Endothelial cell of umbilical vein (primary cell): ENCODE results near the gene SF3B4. TPM values are rescaled to one million over a fixed set of nuclear protein-coding genes. Genes with fewer than 3 reads are reported as not detected.

Experiments
- BruUV-seq: library from RNA; stranded (reverse); fragments of 400-500 nt; replicated peaks from 2 replicates; lab custom pipeline; 2021; lab: Mats Ljungman, UMichigan
- CTCF ChIA-PET: fragments of 300-600, 350-600 bp; sonication (Branson Sonifier 250); formaldehyde crosslinking; loops from one replicate; lab custom pipeline; 2021; ENCODE audit warnings: antibody characterized with exemption, inconsistent platforms; lab: Charles Lee
- POLR2A ChIA-PET: fragments of 300-600, 350-600 bp; sonication (Branson Sonifier 250); formaldehyde crosslinking; loops from one replicate; lab custom pipeline; 2021; ENCODE audit warnings: antibody characterized with exemption, inconsistent platforms; lab: Charles Lee
- DNase-seq: peaks from one replicate; pipeline ENCODE4 v3.0.0-alpha.2; 2011; ENCODE audit warnings: low read depth, low spot score
- FAIRE-seq: peaks from 2 replicates; lab custom pipeline; 2011; peaks lifted over from hg19 to GRCh38; lab: Jason Lieb, UNC
- H2AFZ ChIP-seq: 2 replicates; pipeline ENCODE4 v1.6.0; 2012; ENCODE audit warnings: low read depth, low read length, control low read depth, inconsistent platforms
- H3K27ac ChIP-seq: 2 replicates; pipeline ENCODE4 v1.5.1; 2011; ENCODE audit warnings: low read depth, mild to moderate bottlenecking, control low read depth, low read length, moderate library complexity; ENCODE audit not compliant: insufficient read depth
- H3K27me3 ChIP-seq, 2 experiments: 2 replicates each; pipeline versions ENCODE4 v1.6.0 to v1.6.1; 2011; ENCODE audit warnings: low read length in 2 of 2, mixed read lengths in 1 of 2; ENCODE audit not compliant: control insufficient read depth in 2 of 2, insufficient read depth in 2 of 2
- H3K36me3 ChIP-seq, 2 experiments: 2 replicates in 1 of 2; 3 replicates in 1 of 2; pipeline ENCODE4 v1.5.1; 2011; ENCODE audit warnings: low read length in 2 of 2, mild to moderate bottlenecking in 1 of 2, moderate library complexity in 1 of 2; ENCODE audit not compliant: control insufficient read depth in 2 of 2, insufficient read depth in 2 of 2; ENCODE audit errors: extremely low read depth in 1 of 2
- H3K4me1 ChIP-seq: 3 replicates; pipeline ENCODE4 v1.5.1; 2011; ENCODE audit warnings: mild to moderate bottlenecking, low read length; ENCODE audit not compliant: control insufficient read depth, insufficient read depth; ENCODE audit errors: extremely low read depth
- H3K4me2 ChIP-seq: 2 replicates; pipeline ENCODE4 v1.6.1; 2011; ENCODE audit warnings: low read length, control low read depth, mixed read lengths; ENCODE audit not compliant: insufficient read depth
- H3K4me3 ChIP-seq, 3 experiments: fragments of 200-600 bp in 1 of 3; sonication (generic), shearing (Covaris generic) in 1 of 3; replicated peaks in 1 of 3; 2 replicates each; pipeline ENCODE4 v1.5.1; 2011 to 2016; ENCODE audit warnings: control low read depth in 3 of 3, low read length in 3 of 3, mild to moderate bottlenecking in 2 of 3, inconsistent platforms in 1 of 3, low read depth in 1 of 3, moderate library complexity in 1 of 3; ENCODE audit not compliant: insufficient read depth in 1 of 3
- H3K79me2 ChIP-seq: 2 replicates; pipeline ENCODE4 v1.6.0; 2012; ENCODE audit warnings: low read length, inconsistent platforms; ENCODE audit not compliant: control insufficient read depth, insufficient read depth
- H3K9ac ChIP-seq: replicated peaks from 2 replicates; pipeline ENCODE3; 2011; ENCODE audit warnings: low read length, control low read depth; ENCODE audit not compliant: insufficient read depth; ENCODE audit errors: extremely low read depth
- H3K9me1 ChIP-seq: replicated peaks from 3 replicates; pipeline ENCODE4 v1.6.0; 2011; ENCODE audit warnings: mild to moderate bottlenecking, low read length; ENCODE audit not compliant: control insufficient read depth, insufficient read depth; ENCODE audit errors: extremely low read depth
- H3K9me3 ChIP-seq: replicated peaks from 2 replicates; pipeline ENCODE4 v1.5.1; 2012; ENCODE audit warnings: low read length, inconsistent platforms; ENCODE audit not compliant: control insufficient read depth, insufficient read depth
- H4K20me1 ChIP-seq: replicated peaks from 2 replicates; pipeline ENCODE3; 2011; ENCODE audit warnings: mild to moderate bottlenecking, low read length; ENCODE audit not compliant: control insufficient read depth, insufficient read depth; ENCODE audit errors: extremely low read depth
- CTCF ChIP-seq, 2 donors: IDR thresholded peaks; 1 replicate in 1 of 2; 2 replicates in 1 of 2; pipeline ENCODE4 v1.5.1; 2011; ENCODE audit warnings: low read length in 2 of 2, mild to moderate bottlenecking in 2 of 2, moderate library complexity in 2 of 2, control low read depth in 1 of 2, inconsistent platforms in 1 of 2, low read depth in 1 of 2; ENCODE audit not compliant: insufficient read depth in 1 of 2; ENCODE audit errors: extremely low read depth in 1 of 2
- FOS ChIP-seq: IDR thresholded peaks from 2 replicates; pipeline ENCODE4 v1.6.1; 2011; ENCODE audit warnings: mild to moderate bottlenecking, low read length, moderate library complexity, borderline replicate concordance; ENCODE audit not compliant: insufficient read depth
- GATA2 ChIP-seq: IDR thresholded peaks from 2 replicates; pipeline ENCODE4 v1.7.0; 2011; ENCODE audit warnings: low read depth, mild to moderate bottlenecking, moderate library complexity, mixed read lengths, low read length; ENCODE audit not compliant: insufficient read length, insufficient read depth
- JUN ChIP-seq: IDR thresholded peaks from 2 replicates; pipeline ENCODE4 v1.6.1; 2011; ENCODE audit warnings: borderline replicate concordance, low read depth; ENCODE audit not compliant: insufficient read length, insufficient read depth
- MAX ChIP-seq: IDR thresholded peaks from 2 replicates; pipeline ENCODE4 v1.6.1; 2011; ENCODE audit not compliant: insufficient read depth, insufficient read length
- MYC ChIP-seq: IDR thresholded peaks from one replicate; pipeline ENCODE4 v1.6.1; 2011; ENCODE audit warnings: mild to moderate bottlenecking, low read depth, low read length
- dilution Hi-C: fragments of 300-500 bp; cut with MboI; formaldehyde crosslinking; loops from one replicate; pipeline ENCODE4 v1.15.0; 2019; ENCODE audit warnings: low sequenced_read_pairs; ENCODE audit not compliant: extremely low pct_ligation_motif_present
- intact Hi-C: fragments of 100-400 bp; cut with micrococcal nuclease; formaldehyde crosslinking; loops from one replicate; pipeline ENCODE4 v1.10.0; 2022
- polyA plus RNA-seq, 4 experiments: library from polyadenylated mRNA; depleted of rRNA in 3 of 4; stranded (reverse) in 3 of 4; unstranded in 1 of 4; fragments of >200 nt; gene quantifications; 2 replicates each; pipeline versions ENCODE4 v1.2.1 to v1.2.3, GENCODE V29; 2011 to 2012; ENCODE audit warnings: missing spikeins in 1 of 4
- total RNA-seq: library from RNA; stranded (reverse); gene quantifications from 2 replicates; pipeline ENCODE4 v1.2.3, GENCODE V29; 2021

SF3B4 gene
- total and polyA plus RNA-seq, 2 donors (not counting 3 experiments of a cell fraction or from before 2014, with no cell fraction given): 62.7 to 74.4 TPM

GRCh38 chr1:149942207-149942606 lies 14.6 kb upstream of the SF3B4 start:
- TF ChIP-seq GATA2: no peak
- peak in 1 of 2 donors; percentile 39 for TF ChIP-seq CTCF (IDR thresholded peaks at IDR 0.05; ENCODE audit: extremely low read depth in 1 of 2, insufficient read depth in 1 of 2, low read depth in 1 of 2, low read length in 2 of 2)
- no peak for TF ChIP-seq FOS
- no peak for TF ChIP-seq MYC
- TF ChIP-seq JUN: no peak
- TF ChIP-seq MAX: no peak
- no peaks in the 10 kb centered on the region for H3K27me3 ChIP-seq
- H2AFZ ChIP-seq: no peak overlapping the region
- no peak overlapping the region for H3K27ac ChIP-seq
- no peaks in the 10 kb centered on the region for H3K79me2 ChIP-seq
- H3K4me2 ChIP-seq: no peak overlapping the region
- FAIRE-seq: no peak
- no peak overlapping the region for H3K4me3 ChIP-seq
- no peaks in the 10 kb centered on the region for H3K9me1 ChIP-seq
- peaks cover 6 to 11% of the 10 kb centered on the region in 2 experiments for H3K36me3 ChIP-seq
- intact Hi-C loops: no loop called here
- H3K4me1 ChIP-seq: peaks cover 22% of the 10 kb centered on the region
- H3K9me3 ChIP-seq: no peaks in the 10 kb centered on the region
- TSS peak; percentile 5 for BruUV-seq
- no peak overlapping the region for H3K9ac ChIP-seq
- peak; percentile 57 for DNase-seq
- ChIA-PET CTCF (interaction anchor here (0.6 to 3.8 kb wide), 4 partner anchors 9 to 245 kb away, joined by 3 to 38 read pairs (median 6); a partner anchor contains a TSS), POLR2A (interaction anchor here (0.6 to 2.5 kb wide), 2 partner anchors 17 to 55 kb away, joined by 5 to 7 read pairs; a partner anchor contains a TSS)
- H4K20me1 ChIP-seq: no peaks in the 10 kb centered on the region
- dilution Hi-C loops: no loop called here
